Inferior parietal cortex (tissue), 1 donor: ENCODE measurements around the gene VMO1.
A peak's percentile ranks its signal among the peaks of the same experiment; 100 is the strongest.
"Not testable (repeated sequence)": the region's sequence is repeated elsewhere in the genome, so short reads cannot be mapped to it uniquely, and the experiment has no call there.

Source experiments
- DNase-seq: peaks from one replicate; pipeline ENCODE4 v3.0.0-alpha.2; 2016; ENCODE audit errors: extremely low spot score

Gene VMO1, protein sequence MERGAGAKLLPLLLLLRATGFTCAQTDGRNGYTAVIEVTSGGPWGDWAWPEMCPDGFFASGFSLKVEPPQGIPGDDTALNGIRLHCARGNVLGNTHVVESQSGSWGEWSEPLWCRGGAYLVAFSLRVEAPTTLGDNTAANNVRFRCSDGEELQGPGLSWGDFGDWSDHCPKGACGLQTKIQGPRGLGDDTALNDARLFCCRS

DNA sequence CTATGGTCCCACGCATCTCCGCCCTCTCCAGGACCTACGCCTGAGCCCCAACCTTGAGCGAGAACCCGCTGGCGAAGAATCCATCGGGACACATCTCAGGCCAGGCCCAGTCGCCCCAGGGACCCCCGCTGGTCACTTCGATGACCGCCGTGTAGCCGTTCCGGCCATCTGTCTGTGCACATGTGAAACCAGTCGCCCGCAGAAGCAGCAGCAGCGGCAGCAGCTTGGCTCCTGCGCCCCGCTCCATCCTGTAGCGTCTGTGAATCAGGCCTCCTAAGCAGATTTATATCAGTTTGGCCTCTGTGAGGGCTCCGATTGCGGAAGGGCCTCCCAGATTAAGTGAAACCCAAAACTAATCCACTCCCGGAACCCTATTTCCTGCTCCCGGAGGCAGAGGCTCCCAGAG is at the start of gene VMO1:
TSS of gene VMO1 (minus strand) at position 259 of the 406 bp plus-strand sequence. CDS start at position 247, 12 bp downstream.
- peak; percentile 22 for DNase-seq

DNA sequence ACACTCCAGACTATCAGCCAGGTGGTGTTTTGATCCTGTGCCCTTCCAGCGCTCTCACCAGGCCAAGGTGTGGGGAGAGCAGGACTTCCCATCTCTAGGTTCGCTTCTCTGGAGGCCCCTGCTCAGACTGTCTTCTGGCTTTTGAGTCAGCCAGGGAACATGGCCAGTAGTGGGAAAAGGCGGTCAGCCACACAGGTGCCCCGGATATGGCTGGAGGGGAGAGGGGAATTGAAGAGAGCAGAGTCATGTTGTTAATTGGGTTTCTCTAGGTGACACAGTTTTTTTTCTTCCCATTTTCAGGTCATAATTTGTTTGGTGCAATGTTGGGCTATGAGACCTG is 48.5 kb upstream of the VMO1 start:
- no peak for DNase-seq

DNA sequence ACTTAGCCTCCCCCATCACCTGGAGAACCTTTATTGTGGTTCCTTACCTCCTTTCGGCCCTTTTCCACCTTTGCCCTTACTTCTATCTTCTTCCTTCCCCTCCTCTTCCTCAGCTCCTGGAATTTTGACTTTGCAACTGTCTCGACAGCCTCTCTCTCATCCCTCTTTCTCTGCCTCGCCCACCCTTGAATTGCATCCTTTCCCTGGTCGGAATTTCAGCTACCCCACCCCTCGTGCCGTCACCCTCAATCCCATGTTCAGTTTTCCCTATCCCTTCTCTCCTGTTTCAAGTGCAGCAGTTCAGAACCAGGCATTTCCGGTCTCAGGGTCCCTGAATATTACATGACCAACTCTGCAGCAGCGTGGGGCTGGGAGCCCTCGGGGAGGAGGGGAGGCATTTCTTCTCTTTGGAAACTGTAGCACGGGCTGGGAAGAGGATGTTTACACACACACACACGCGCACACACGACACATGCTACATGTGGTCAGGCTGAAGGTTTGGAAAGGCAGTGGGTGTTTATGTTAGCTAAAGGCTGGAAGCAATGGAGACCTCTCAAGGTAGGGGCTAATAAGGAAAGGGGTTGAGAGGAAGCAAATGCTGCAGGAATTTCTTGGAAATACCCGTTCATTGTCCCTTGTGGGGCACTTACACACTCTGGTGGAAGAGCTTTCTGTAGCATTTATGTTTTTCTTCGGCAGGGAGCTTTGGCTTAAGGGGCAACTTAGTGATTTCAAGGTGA is 47.9 kb upstream of the VMO1 start:
- DNase-seq = no peak

DNA sequence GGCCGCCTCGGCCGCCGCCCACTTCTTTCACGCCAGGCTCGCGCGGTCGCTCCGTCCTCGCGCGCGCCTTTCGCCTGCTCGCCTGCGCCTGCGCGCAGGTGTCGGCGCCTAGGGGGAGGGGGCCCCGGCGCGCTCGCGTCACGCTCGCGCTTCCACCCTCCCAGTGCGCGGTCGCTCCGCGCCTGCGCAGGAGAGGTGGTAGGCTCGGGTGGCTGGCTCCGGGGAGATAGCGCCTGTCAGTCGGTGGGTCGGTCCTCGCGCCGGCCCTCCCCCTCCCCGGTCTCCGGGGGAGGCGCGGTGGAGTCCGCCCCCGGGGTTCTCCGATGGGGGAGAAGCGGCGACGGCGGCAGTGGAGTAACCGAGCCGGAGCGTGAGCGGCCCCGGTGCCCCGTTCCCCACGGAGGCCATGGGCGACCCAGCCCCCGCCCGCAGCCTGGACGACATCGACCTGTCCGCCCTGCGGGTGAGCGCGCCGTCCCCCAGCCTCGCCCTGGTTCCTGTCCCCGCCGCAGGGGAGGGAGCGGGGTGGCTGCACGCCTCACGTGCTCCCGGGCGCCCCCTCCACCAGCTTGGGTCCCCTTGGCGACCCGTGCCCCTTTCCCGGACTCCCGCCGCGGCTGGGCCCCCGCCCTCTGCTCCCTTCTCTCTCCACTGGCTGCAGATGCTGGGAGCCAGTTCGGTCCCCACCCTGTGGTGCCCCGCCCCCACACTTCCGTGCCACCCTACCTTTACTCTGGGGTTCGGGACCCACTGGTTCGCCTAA is 47.2 kb upstream of the VMO1 start, which contains the start of gene MINK1:
TSS of gene MINK1 (plus strand) at position 163 of the 763 bp plus-strand sequence. CDS start at position 407, 244 bp downstream.
- peak; percentile 94 for DNase-seq

DNA sequence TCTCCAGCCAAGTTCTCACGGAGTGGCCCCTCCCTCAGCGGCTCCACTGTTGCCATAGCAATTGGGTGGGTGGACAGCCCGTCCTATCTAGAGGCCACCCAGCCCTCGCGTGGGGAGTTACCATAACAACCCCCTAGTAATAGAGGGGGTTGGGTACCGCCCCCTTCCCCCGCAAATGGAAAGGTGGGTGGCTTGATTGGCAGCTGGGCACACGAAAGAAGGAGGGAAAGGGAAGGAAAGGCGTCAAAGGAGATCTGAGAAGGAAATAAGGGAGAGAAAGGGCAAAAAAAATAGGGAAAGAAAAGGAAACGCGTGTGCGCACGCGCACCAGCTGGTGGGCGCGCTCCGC is 46.6 kb upstream of the VMO1 start:
- not testable (repeated sequence) for DNase-seq

DNA sequence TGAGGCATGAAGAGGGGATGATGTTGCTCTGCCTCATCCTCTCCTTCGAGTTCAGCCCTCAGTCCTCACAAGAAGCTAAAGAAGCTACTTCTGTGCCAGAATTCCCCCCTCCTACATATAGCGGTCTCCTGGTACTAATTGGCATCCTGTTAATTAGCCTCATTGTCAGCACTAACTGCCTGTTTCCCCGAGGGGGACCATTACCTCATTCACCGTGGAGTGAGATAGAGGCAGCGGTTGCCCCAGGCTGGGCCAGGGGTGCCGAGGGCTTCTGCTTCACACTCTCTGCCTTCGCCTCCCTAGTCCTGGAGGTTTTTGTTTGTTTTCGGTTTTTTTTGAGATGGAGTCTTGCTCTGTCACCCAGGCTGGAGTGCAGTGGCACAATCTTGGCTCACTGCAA is 41.2 kb upstream of the VMO1 start:
- no peak for DNase-seq

DNA sequence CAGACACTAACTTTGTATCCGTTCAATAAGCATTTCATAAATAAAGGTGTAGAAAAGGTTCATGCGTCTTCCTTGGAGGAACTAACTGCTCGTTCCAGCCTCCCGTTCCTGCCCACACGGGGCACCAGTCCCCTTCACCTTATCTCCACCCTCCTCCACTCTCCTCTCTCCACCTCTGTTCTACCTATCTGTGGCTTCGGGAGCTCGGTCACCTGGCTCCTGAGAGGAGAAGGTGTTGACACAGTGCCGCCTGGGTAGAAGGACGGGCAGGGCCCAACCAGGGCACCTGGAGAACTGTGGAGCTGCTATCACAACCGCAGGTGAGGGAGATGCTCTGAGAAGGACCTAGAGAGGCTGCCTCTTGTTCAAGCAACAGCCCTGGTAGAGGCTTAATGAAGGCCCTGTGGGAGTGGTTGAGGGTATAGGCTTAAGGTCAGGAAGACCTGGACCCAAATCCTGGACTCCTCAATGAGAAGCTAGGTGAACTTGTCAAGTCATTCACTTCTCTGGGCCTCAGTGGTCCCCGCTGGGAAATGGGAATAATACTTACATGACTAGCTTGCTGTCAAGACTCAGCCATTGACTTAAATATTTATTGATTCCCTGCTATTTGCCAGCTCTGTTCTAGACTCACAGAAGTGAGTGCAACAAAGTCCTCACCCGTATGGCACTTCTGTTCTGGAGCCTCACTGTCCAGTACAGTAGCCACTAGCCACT is 37.4 kb upstream of the VMO1 start:
- DNase-seq = no peak

DNA sequence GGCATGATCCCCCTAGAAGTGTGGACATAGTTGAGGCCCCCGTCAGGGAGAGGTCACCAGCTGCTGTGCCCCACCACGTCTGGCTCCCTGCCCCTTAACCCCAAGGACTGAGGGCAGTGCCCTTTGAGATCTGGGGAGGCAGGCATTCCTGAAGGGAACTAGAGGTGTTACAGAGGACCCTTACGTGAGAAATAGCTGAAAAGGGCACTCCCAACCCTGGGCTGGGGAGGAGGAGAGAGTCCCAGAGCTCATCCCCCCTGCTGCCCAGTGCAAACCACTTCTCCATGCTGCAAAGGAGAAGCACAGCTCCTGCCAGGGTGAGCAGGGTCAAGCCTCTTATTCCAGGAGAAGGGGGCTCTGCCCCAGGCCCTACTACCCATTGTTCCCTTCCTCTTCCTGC is 36.7 kb upstream of the VMO1 start:
- DNase-seq = no peak

DNA sequence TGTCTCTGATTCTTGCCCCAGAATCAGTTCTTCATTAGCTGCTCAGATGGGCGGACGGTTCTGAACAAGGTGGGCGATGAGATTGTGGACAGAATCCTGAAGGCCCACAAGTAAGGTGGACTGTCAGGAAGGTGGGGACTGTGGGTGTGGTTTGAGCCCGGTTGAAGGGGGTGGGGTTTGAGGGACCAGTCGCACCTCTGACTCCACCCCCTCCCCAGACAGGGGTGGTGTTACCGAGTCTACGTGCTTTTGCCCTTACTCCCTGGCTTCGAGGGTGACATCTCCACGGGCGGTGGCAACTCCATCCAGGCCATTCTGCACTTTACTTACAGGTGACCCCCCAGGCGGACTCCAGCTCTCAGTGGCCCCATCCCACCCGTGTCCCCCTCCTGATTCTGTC is 32.1 kb upstream of the VMO1 start:
- DNase-seq = no peak

DNA sequence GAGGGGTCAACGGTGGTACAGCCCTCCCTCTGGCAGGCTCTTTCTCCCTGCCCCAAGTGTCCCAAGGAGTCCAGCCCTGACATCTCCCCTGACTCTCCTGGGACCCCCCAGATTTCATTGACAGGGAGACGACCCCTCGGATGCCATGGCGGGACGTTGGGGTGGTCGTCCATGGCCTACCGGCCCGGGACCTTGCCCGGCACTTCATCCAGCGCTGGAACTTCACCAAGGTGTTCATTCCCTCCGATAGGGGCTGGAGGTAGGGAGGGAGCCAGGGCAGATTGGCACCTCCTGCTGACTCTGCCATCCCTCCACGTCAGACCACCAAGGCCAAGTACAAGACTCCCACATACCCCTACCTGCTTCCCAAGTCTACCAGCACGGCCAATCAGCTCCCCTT is 30.7 kb upstream of the VMO1 start:
- DNase-seq = no peak

DNA sequence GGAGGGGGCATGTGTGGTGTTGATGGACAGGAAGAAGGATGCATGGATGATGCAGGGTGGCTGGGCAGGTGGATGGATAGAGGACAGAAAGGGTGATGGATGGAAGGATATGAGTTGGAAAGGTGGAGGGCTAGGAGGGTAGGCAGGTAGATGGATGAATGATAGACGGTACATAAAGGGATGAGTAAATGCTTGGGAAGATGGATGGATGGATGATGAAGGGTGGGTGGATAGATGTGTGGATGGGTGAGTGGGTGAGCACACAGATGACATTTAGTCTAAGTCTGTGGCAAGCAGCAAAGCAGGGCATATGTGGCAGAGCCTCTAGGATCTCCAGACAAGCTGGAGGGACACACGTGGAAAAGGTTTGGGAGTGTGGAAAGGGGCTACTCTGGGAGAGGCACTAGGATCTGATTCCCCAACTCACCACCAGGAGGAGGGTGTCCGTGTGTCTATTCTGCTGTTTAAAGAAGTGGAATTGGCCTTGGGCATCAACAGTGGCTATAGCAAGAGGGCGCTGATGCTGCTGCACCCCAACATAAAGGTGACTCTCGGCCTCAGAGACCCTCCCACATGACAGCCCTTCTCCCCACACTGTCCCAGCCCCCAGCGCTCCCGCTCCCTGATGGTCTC is 29.0 kb upstream of the VMO1 start:
- DNase-seq = no peak

DNA sequence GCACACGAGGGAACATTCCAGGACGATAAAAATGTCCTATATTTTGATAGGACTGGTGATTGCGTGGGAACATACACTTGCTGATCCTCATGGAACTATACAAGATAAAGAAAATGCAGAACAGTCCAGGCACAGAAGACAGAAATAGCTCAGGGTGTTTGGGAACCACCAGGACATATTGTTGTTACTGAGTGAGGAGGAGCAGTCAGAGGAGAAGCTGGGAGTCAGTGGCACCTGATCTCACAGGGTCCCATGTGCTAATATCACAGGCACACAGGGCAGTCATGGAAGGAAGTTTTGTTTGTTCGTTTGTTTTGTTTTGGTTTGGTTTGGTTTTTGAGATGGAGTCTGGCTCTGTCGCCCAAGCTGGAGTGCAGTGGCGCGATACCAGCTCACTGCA is 26.5 kb upstream of the VMO1 start:
- DNase-seq = no peak

DNA sequence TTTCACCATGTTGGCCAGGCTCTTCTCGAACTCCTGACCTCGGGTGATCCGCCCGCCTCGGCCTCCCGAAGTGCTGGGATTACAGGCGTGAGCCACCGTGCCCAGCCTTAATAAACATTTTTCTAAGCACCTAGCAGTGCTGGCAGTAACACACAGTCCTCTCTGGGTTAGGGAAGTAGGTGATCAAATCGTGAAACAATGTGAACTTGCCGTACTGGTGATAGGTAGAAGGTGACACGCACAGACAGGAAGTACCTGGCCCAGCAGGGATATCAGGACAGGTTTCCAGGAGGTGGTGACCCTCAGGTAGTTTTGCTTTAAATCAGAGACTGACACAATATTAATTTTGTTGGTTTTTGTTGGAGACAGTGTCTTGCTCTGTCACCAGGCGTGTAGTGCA is 25.3 kb upstream of the VMO1 start:
- no peak for DNase-seq

DNA sequence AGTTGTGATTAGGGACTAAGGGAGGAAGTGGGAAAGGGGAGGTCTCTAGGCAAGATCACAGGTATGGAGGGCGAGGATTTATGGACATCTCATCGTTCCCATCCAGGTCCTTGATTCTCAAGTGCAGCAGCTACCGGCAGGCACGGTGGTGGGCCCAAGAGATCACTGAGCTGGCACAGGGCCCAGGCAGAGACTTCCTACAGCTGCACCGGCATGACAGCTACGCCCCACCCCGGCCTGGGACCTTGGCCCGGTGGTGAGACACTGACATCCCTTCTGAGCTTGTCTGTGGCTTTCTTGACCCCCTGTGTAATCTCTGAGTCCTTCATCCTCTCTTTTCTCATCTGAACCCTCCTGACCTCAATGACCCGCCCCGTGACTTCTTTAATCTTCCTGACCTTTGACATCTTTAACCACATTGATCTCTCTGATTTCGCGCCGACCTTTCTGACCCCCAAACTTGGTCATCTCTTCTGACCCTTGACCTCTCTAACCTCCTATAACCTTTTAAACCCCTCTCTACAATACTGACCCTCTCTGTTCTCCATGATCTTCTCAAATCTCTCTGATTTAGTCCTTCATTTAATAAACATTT is 24.6 kb upstream of the VMO1 start:
- no peak for DNase-seq

DNA sequence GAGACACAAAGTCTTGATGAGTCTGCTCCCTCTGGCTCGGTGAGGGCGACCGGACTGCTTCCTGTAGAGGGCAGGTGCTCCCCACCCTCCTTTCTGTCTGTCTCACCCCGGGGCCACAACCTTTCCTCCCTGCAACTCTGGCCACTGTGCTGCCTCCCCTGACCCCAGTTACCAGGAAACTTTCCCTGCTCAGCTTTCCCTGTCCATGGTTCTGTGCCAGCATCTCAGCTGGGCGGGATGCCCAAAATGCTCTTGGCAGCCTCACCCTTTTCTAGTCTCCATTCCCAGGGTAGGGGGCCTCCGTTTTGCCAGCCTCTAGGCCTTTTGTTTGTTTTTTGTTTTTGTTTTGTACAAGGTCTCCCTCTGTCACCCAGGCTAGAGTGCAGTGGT is 22.2 kb upstream of the VMO1 start:
- DNase-seq = peak; percentile 56

DNA sequence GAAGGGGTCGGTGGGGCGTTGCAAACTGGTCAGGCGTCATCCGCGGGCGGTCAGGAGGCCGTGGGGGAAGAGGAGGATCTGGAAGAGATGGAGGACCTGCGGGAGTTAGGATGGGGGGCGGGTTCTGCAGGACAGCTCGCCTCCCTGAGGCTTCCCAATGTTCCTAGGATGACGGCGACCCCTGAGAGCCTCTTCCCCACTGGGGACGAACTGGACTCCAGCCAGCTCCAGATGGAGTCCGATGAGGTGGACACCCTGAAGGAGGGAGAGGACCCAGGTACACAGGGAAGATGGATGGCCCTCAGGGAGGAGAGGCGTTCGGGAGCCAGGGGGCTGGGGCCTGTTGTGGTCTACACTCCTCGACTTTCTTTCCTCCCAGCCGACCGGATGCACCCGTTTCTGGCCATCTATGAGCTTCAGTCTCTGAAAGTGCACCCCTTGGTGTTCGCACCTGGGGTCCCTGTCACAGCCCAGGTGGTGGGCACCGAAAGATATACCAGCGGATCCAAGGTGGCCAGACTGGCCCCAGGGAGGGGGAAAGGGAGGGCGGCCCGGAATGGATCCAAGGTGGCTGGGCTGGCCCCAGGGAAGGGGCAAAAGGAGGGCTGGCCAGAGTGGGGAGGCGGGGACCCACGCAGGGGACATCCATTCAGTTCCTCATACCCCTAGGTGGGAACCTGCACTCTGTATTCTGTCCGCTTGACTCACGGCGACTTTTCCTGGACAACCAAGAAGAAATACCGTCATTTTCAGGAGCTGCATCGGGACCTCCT is 21.6 kb upstream of the VMO1 start:
- no peak for DNase-seq

DNA sequence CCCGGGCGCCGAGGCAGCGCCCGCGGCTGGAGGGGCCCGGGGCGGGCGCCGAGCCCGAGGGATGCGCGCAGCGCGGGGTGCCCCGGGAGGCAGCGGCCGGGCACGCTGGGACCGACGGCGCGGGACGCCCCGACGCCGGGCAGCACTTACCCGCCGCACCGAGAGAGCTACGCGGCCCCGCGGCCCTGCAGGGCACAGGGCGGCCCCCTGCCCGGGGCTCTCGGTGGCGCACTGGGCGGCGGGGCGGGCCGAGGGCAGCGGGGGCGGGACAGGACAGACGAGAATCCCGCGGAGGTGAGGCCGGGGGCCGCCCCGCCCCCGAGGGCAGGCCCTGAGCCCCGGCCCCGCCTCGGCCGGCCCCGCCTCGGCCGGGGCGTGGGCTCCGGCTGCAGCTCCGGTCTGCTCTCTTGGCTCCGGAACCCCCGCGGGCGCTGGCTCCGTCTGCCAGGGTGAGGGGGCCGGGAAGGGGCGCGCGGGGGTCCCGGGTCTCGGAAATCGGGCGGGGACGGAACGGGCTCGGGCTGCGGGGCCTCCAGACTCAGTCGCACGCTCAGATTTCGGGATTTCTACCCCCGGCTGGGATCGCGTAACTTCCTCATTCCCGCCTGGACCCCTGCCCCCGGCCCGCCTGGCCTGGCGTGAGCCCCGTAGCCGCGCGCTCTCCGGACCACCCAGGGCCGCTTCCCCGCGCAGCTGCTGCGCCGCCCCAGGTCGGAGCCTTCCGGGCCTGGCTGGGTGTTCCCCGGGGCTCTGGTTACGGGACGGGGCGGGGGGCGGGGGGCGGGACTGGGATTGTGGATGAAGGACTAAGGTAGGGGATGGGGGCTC is 20.8 kb upstream of the VMO1 start, which contains the start of gene PLD2:
TSS of gene PLD2 (plus strand) at position 376 of the 828 bp plus-strand sequence. CDS start 621 bp downstream, outside the sequence.
- peak; percentile 46 for DNase-seq

DNA sequence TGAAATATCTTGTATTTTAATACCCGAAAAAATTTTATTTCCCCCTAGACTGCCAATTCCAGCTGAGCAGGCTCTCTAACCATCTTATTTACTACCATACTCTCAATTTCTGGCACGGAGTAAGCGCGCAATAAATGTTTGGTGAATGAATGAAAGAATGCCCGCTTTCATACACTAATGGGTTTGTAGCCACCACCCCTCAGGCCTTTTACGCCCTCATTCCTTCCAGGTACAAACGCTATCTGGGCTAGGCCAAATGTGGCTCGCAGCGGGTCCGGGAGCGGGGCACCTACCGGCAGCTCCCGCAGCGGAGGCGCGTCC is 20.3 kb upstream of the VMO1 start:
- DNase-seq = no peak

DNA sequence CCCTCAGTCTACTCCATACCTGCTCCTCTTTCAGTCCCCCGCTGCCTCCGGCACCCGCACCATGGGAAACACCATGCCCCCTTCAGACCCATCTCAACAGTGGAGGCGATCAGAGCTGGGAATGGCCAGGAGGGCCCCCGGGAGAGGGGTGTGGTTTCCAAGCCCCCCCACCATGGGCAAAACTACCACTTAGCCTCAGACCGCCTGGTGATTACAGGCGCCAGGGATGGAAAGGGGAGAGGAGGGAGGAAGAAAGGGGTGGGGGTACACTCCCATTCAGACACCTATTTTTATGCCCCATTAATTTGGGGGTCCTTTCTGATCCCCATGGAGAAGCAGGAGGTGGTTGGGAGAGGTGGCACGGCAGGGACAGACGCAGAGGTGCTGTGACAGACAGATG is 16.1 kb upstream of the VMO1 start, which contains the start of gene C17orf114:
TSS of gene C17orf114 (minus strand) at position 101 of the 400 bp plus-strand sequence.
- no peak for DNase-seq
